Panc1 (cell line): ENCODE results near the gene CYTH2. TPM values are rescaled to one million over a fixed set of nuclear protein-coding genes. Genes with fewer than 3 reads are reported as not detected.

Source experiments
- ATAC-seq: fragments of 200-7000 bp; cut with Tn5 transposase; 2 replicates; pipeline ENCODE4 v1.9.1; 2020; ENCODE audit warnings: mild to moderate bottlenecking, moderate library complexity
- BruUV-seq: library from RNA; stranded (reverse); fragments of 400-500 nt; replicated peaks from 2 replicates; lab custom pipeline; 2021; lab: Mats Ljungman, UMichigan
- CTCF ChIA-PET: fragments of 300-600 bp; sonication (Branson Sonifier 250); formaldehyde crosslinking; loops from one replicate; lab custom pipeline; 2022; ENCODE audit warnings: antibody characterized with exemption; lab: Charles Lee
- POLR2A ChIA-PET: fragments of 300-600 bp; sonication (Branson Sonifier 250); formaldehyde crosslinking; loops from one replicate; lab custom pipeline; 2022; ENCODE audit warnings: antibody characterized with exemption; lab: Charles Lee
- DNase-seq: peaks from one replicate; pipeline ENCODE4 v3.0.0-alpha.2; 2010; ENCODE audit warnings: low read depth, low spot score
- H3K27ac ChIP-seq: 2 replicates; pipeline ENCODE4 v1.5.1; 2011; ENCODE audit warnings: mild to moderate bottlenecking, low read length, inconsistent platforms
- H3K27me3 ChIP-seq: fragments of 200-500 bp; sonication (Bioruptor generic); 2 replicates; pipeline ENCODE4 v1.6.0; 2014; ENCODE audit warnings: low read length, inconsistent platforms; ENCODE audit not compliant: control insufficient read depth, insufficient read depth
- H3K36me3 ChIP-seq: fragments of 200-500 bp; sonication (Bioruptor generic); 2 replicates; pipeline ENCODE4 v1.5.1; 2014; ENCODE audit warnings: inconsistent platforms, mild to moderate bottlenecking, low read length, moderate library complexity; ENCODE audit not compliant: control insufficient read depth, insufficient read depth
- H3K4me1 ChIP-seq: 2 replicates; pipeline ENCODE4 v1.5.1; 2011; ENCODE audit warnings: inconsistent platforms, mild to moderate bottlenecking, low read length, moderate library complexity; ENCODE audit not compliant: control insufficient read depth, insufficient read depth
- H3K4me3 ChIP-seq, 2 experiments: 2 replicates each; pipeline ENCODE4 v1.5.1; 2011 to 2012; ENCODE audit warnings: low read depth in 2 of 2, low read length in 2 of 2, mild to moderate bottlenecking in 2 of 2, inconsistent platforms in 1 of 2, moderate library complexity in 1 of 2
- H3K9me3 ChIP-seq: fragments of 200-500 bp; sonication (Bioruptor generic); 2 replicates; pipeline ENCODE4 v1.5.1; 2014; ENCODE audit warnings: low read depth, mild to moderate bottlenecking, inconsistent platforms, low read length, moderate library complexity; ENCODE audit not compliant: control insufficient read depth, insufficient read depth
- CTCF ChIP-seq: fragments of 450-650 bp; IDR thresholded peaks from 2 replicates; pipeline ENCODE4 v1.5.1; 2017; ENCODE audit warnings: mild to moderate bottlenecking
- POLR2AphosphoS5 ChIP-seq: IDR thresholded peaks from 2 replicates; pipeline ENCODE4 v1.6.1; 2012; ENCODE audit warnings: mild to moderate bottlenecking, low read depth, low read length, moderate library complexity
- REST ChIP-seq, 2 experiments: IDR thresholded peaks; 2 replicates each; pipeline ENCODE4 v1.6.1; 2011 to 2012; ENCODE audit warnings: low read depth in 2 of 2, control low read depth in 1 of 2, low read length in 1 of 2, mild to moderate bottlenecking in 1 of 2, moderate library complexity in 1 of 2; ENCODE audit not compliant: insufficient read depth in 1 of 2
- SIN3A ChIP-seq: IDR thresholded peaks from 2 replicates; pipeline ENCODE4 v1.6.1; 2012; ENCODE audit warnings: low read depth, mild to moderate bottlenecking, low read length, moderate library complexity, borderline replicate concordance; ENCODE audit not compliant: insufficient read depth
- TCF7L2 ChIP-seq: IDR thresholded peaks from 2 replicates; pipeline ENCODE4 v1.6.1; 2011; ENCODE audit warnings: mild to moderate bottlenecking, low read depth, low read length, inconsistent platforms
- in situ Hi-C: cut with HindIII; loops from 2 replicates; pipeline ENCODE4 v1.10.0; 2016; ENCODE audit warnings: low sequenced_read_pairs, low pct_unique_long_range_greater_than_20kb
- intact Hi-C: fragments of 100-400 bp; cut with micrococcal nuclease; formaldehyde crosslinking; loops from one replicate; pipeline ENCODE4 v1.10.0; 2022; ENCODE audit not compliant: unreplicated experiment
- total RNA-seq: library from RNA; stranded (reverse); gene quantifications from one replicate; pipeline ENCODE4 v1.2.1, GENCODE V29; 2021; ENCODE audit not compliant: unreplicated experiment

Gene CYTH2
- total RNA-seq, 1 experiment from 2014 or later, result 53.4 TPM

GRCh38 chr19:48461651-48461981, 7.6 kb upstream of the CYTH2 start:
- Histone ChIP-seq H3K36me3 (no peaks in the 10 kb centered on the region), H3K4me3 (no peak overlapping the region), H3K27me3 (no peaks in the 10 kb centered on the region), H3K4me1 (no peaks in the 10 kb centered on the region), H3K9me3 (no peaks in the 10 kb centered on the region), H3K27ac (no peak overlapping the region)
- POLR2A ChIA-PET, result no interaction called here
- ATAC-seq, result no peak
- in situ Hi-C loops, result no loop called here
- intact Hi-C loops, result no loop called here
- CTCF ChIA-PET, result no interaction called here
- TF ChIP-seq TCF7L2 (no peak), SIN3A (no peak), POLR2AphosphoS5 (no peak), REST (IDR thresholded peaks at IDR 0.05; ENCODE audit: insufficient read depth in 1 of 2, low read depth in 2 of 2, low read length in 1 of 2) (no peak), CTCF (no peak)
- no peak for DNase-seq
- BruUV-seq, result no TSS peak

GRCh38 chr19:48461982-48462655, 7.0 kb upstream of the CYTH2 start:
- DNase-seq, result no peak
- intact Hi-C loops (no loop called here), in situ Hi-C loops (no loop called here)

More at GRCh38 chr19:48461982-48462655, 7.0 kb upstream of the CYTH2 start:
- Histone ChIP-seq H3K4me1 (no peaks in the 10 kb centered on the region), H3K9me3 (no peaks in the 10 kb centered on the region), H3K4me3 (no peak overlapping the region), H3K36me3 (no peaks in the 10 kb centered on the region), H3K27me3 (no peaks in the 10 kb centered on the region), H3K27ac (no peak overlapping the region)
- TF ChIP-seq CTCF (no peak), REST (IDR thresholded peaks at IDR 0.05; ENCODE audit: insufficient read depth in 1 of 2, low read depth in 2 of 2, low read length in 1 of 2) (no peak), SIN3A (no peak), POLR2AphosphoS5 (no peak), TCF7L2 (no peak)
- ATAC-seq, result peak; percentile 69; the same call in 1 of the 2 replicates
- CTCF ChIA-PET, result no interaction called here
- POLR2A ChIA-PET, result no interaction called here
- no TSS peak for BruUV-seq
